ENCODE results near the gene C14orf132.
"Not testable (repeated sequence)": the region's sequence is repeated elsewhere in the genome, so short reads cannot be mapped to it uniquely, and the experiment has no call there.

The C14orf132 gene

DNA sequence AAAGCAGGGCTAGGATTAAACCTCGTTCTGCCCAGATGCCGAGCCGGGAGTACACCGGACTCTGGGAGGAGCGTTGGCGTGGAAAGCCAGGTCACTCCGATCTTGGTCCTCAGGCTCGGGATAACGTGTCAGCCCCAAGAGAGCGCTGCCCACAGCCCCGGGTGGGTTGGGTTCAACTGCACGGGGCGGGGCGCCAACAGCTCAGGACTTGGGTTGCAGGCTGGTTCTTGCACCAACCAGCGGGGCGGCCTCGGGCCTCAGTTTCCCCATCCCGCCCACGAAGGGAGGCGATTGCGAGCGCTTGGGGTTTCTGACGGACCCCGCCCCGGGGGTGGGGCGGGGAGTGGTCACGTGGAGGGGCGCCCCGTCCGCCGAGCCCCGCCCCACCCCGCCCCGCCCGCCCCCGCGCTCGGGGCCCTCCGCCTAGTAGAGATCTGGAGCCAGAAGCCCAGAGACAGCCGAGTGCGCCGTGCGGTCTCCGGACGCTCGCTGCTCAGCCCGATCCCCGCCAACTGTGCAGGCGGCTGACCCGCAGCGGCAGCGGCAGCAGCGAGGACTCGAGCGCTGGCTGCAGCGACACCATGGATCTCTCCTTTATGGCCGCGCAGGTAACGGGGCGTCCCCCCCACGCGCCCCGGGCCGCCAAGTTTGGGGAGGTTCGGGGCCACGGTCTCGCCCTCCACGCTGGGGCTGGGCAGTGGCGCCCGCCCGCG, at the start of gene C14orf132:
Gene C14orf132 (plus strand): TSS at position 443 of the 713 bp plus-strand sequence. CDS start 139 bp downstream, at position 582.
- in situ Hi-C loops (cut with MboI; ENCODE audit: low sequenced_read_pairs): no loop called here

DNA sequence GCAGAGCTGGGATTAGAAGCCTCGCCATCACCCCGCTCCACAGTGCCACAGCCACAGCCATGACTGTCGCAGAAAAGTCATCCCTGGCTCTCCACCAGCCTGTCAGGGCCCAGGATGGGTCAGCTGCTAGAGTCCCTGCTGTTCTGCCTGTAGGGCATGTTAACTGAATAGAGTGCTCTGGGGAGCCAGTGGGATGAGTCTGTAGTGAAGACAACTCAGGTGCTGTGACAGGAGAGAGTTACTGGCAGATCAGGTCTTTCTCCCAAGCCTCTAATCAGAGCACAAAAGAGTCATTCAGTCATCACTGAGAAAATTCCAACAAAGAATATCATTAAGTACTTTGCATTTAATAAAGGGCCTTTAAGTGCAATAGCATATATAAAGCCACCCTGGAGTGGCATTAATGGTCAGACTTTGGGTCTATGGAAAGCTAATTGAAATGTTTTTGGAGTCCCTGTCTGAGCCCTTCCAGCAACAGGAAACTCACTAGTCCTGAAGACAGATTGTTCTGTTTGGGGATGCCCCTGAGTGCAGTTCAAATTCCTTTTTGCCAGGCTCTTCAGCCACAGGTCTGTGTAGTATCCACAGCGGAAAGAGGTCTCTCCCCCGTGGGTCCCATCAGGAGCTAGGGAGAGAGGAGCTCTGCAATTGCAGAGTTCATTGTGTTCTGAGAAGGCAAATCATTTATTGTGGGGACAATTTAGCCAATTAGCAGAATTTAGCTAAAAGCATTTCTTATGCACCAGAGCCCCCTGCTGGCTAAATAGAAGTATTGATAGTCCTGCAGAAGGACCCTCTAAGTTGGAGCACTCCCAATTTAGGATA, 45.2 kb upstream of the C14orf132 start:
- in situ Hi-C loops (cut with MboI; ENCODE audit: low sequenced_read_pairs): loop anchor here (25.0 kb wide), 1 partner anchor 432 kb away; no protein-coding TSS in a partner anchor

DNA sequence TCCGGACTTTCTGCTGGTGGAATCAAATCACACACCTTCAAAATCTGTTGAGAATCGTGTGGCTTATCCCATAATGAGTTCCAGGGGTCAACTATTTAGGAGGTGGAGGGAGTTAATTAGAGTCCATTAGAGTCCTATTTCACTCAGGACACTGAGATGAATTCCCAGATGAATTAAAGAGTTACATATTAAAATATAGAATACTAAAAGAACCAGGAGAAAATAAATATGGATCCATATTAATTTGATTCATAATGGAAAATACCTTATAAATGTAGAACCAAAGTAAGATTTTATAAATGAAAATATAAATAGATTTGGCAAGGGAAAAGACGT, 44.6 kb upstream of the C14orf132 start:
- in situ Hi-C loops (cut with MboI; ENCODE audit: low sequenced_read_pairs): loop anchor here (25.0 kb wide), 1 partner anchor 432 kb away; no protein-coding TSS in a partner anchor

DNA sequence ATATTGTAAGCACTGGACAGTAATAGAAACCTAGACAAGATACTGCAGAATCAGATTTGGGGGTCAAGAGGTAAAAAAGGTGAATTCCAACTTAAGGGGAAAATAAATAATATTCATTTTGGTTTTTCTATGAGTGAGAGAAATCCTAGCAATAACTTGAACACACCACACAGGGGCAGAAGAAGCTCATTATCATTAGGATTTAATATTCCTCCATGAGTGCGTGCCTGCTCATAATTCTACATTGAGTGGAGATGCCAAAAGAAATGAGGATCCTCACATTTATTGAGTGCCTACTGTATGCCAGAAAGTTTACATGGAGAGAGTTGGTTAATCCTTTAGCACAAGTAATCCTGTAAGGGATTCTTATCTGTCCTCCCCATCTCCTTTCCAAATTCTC, 40.5 kb upstream of the C14orf132 start:
- in situ Hi-C loops (cut with MboI; ENCODE audit: low sequenced_read_pairs): loop anchor here (25.0 kb wide), 1 partner anchor 436 kb away; no protein-coding TSS in a partner anchor

DNA sequence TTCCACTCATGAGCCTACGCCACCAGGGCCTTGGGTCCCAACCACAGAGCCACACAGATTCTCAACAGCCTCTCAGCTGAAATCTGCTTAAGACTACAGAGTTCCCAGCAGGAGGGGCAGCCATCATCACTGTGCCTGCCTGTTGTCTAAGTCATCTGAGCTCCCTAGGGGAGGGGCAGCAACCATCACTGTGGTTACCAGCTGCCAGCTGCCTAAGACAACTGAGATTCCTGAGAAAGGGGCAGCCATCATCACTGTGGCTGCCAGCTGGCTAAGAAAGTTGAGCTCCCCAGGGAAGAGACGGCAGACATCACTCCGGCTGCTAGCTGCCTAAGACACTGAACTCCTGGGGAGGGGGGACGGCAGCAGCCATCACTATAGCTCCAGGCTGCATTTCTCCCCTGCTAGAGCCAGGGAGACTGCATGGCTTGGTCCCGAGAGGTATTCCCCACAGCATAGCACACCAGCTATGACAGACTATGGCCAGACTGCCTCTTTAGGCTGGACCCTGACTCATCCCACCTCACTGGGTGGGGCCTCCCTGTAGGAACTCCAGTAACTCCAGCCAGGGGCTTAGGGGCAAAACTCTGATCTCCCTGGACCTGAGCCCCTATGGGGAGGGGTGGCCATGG, 37.2 kb upstream of the C14orf132 start:
- in situ Hi-C loops (cut with MboI; ENCODE audit: low sequenced_read_pairs): no loop called here

DNA sequence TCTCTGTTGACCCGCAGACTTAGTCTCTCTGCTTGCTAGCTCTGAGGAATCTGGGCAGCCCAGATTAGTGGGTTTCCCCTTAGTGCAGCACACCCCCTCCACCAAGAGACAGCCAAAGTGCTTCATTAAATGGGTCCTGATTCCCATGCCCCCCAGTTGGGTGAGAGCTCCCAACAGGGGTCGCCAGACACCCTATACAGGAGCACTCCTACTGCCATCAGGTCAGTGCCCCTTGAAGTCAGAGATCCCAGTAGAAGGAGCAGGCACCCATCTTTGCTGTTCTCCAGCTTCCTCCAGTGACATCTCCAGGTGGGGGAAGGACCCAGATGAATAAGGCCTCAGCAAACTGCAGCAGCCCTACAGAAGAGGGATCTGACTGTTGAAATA, 36.7 kb upstream of the C14orf132 start:
- in situ Hi-C loops (cut with MboI; ENCODE audit: low sequenced_read_pairs): no loop called here

DNA sequence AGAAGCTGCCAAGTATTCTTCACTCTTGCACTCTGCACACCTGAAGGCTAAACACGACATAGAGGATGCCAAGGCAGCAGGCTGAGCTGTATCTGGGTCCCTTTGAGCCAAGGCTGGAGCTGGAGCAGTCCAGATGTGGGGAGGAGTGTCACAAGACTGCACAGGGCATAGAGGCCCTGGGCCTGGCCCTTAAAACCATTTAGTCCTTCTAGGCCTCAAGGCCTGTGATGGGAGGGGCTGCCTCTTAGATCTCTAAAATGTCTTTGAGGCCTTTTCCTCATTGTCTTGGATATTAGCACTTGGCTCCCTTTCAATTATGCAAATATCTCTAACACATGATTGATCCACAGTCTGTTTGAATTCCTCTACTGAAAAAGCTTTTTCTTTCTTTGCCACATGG, 28.0 kb upstream of the C14orf132 start:
- in situ Hi-C loops (cut with MboI; ENCODE audit: low sequenced_read_pairs): no loop called here

DNA sequence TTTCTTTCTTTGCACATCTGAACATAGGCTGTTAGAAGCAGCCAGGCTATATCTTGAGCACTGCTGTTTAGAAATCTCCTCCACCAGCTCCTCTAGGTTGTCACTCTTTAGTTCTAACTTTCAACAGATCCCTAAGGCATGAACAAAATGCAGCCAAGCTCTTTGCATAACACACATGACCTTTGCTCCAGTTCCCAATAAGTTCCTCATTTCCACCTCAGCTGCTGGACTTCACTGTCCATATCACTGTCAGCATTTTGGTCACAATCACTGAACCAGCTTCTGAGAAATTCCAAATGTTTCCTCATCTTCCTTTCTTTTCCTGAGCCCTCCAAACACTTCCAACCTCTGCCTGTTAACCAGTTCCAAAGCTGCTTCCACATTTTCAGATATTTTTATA, 27.6 kb upstream of the C14orf132 start:
- in situ Hi-C loops (cut with MboI; ENCODE audit: low sequenced_read_pairs): no loop called here

DNA sequence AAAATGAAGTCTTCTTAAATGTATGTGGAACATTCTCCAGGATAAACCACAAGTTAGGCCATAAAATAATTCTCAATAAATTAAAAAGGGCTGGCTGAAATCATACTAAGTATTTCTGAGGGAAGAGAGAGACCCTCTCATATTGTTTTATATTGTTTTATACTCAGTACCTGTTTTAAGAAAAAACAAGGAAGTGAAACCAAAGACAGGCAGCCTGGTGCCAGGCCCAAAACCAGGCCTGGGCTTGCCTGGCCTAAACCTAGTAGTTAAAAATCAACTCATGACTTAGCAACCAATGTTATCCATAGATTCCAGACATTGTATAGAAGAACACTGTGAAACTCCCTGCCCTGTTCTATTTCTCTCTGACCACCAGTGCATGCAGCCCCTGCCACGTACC, 26.4 kb upstream of the C14orf132 start:
- in situ Hi-C loops (cut with MboI; ENCODE audit: low sequenced_read_pairs): not testable (repeated sequence)

DNA sequence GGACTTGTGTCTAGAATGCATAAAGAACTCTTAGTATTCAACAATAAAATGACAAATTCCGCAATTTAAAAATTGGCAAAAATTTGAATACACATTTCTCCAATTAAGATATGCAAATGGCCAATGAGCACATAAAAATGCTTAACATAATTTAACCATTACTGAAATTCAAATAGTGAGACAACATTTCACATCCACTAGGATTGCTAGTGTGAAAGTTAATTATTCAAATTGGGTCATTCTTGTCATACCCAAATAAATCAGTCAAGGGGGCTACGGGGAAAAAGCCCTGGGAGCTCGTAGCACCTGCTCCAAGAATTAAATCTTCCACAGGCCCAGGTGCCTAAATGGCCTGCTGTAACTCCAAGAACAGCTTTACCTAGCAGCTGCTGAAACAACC, 25.0 kb upstream of the C14orf132 start:
- in situ Hi-C loops (cut with MboI; ENCODE audit: low sequenced_read_pairs): no loop called here

DNA sequence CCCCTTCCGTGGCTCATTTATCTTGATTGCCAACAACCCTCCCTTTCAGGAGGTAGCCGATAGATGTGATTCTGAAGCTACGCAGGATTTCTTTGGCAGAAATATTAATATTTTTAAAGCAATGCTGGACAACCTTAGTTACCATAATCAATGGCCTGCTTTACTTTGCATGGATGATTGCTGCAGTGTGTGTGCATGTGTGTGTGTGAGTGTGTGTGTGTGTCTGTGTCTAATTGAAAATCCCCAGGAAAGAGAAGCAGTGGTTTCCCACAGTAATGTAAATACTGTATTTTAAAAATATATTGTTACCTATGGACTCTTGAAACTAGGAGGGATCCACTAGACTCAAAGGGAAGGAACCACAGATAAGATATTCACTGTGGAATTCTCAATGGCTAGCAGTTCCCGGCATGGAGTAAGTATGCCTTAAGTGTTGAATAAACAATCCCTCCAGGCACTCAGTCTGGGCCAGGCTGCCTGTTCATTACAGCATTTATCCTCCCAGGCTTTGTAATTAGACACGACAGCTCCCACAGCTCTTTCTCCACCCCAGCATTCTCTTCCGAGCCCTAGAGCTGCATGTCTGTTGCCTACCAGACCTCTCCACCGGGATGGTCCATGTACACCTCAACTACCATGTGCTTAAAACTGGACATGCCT, 22.5 kb upstream of the C14orf132 start:
- in situ Hi-C loops (cut with MboI; ENCODE audit: low sequenced_read_pairs): no loop called here

DNA sequence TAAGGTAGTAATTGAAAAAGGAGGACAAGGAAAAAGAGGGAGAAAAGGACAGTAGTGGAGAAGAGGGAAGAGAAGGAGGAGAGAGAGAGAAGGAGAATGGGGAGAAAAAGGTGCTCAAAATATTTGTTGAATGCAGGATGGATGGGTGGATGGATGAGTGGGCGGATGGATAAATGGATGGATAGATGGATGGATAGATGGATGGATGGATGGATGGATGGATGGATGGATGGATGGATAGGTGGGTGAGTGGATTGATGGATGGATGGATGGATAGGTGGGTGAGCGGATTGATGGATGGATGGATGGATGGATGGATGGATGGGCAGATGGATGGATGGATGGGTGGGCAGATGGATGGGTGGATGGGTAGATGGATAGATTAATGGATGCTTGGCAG, 21.3 kb upstream of the C14orf132 start:
- in situ Hi-C loops (cut with MboI; ENCODE audit: low sequenced_read_pairs): no loop called here

DNA sequence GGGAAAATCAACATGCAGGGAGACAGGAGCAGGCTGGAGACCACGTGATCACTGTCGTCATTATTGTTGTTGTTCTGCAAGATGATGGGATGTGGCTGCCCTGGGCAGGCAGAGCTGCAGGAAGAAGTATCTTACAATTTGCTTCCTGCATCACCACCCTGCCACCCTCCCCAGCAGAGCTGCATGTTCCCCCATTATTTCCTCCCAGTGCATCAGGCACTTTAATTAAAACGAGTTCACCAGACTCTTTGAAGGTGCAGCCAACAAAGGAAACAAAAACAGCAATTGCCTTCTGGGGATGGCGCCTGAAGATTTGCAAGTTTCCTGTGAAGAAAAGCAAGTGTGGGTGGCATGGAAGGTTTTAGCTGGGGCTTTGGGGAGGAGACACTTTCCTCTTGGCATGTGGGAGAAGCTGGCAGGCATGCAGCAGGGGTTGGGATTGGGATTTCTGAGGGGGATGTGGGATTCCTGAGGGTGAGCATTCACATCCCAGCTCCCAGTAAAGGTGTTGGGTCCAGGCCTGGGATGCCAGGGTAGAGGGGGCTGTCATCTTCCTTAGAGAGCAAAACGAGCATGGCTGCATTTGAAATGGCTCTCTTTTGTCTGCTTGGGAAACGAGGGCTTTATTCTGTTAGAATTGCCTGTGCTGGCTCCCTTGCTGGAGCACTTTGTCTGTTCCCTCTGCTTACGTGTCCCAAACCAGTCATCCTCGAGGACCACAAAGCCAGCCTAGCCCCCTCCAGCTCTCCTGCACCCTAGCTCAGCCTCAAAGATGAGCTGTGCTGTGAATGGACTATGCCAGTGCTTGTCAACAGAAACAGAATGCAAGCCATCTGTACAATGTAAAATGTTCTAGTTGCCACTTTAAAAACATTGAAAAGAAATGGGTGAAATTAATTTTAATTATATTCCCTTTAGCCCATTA, 11.5 kb upstream of the C14orf132 start:
- in situ Hi-C loops (cut with MboI; ENCODE audit: low sequenced_read_pairs): no loop called here

DNA sequence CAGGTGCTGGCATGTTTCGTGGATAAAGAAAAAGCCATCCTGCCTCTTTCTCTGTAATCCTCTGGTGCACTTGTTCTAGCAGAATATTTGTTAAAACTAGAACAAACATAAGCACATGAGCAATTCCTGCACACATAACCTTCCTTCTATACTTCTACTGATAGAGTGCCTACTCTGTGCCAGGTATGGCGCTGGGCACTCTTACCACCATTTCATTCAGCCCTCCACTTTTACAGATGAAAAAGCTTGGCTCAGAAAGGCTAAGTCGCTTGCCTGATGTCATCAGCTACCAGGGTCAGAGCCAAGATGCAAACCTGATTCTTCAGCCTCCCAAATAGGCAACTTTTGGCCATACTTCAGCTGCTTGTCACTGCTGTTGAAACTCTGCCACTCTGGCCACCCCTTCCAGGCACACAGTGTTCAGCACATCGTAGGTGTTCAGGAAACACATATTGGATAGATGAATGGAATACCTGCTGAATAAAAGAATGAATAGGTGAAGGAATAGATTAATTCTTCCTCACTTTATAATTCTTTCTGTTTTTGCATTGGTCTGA, 10.0 kb upstream of the C14orf132 start:
- in situ Hi-C loops (cut with MboI; ENCODE audit: low sequenced_read_pairs): no loop called here

DNA sequence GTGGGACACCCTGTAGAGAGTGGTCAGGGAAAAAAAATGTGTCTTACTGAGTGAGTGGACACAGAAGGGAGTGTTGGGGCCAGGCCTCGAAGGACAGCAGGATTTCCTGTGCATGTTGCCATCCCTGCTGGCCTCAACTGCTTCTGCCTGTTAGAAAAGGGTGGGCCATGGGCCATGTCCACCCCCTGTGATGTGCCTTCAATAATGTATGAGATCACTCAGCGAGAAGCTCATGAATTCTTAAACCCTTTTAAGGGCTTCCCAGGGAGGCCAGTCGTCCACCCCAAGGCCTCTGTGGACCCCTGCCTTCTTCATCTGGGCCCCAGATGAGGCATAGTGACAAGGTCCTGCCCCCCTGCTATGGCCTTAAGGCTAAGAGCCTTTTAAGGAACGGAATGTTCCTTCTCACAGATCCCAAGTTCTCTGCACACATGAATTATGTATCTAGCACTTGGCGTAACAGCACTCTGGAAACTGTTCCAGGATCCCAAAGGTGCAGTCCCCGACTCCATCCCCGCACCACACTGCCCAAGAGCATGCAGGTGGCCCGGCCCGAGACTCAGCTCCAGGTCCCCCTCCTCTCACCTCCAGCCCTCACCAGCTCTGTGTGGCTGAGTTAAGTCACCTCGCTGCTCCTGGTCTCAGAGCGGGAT, 8.9 kb upstream of the C14orf132 start:
- in situ Hi-C loops (cut with MboI; ENCODE audit: low sequenced_read_pairs): no loop called here

DNA sequence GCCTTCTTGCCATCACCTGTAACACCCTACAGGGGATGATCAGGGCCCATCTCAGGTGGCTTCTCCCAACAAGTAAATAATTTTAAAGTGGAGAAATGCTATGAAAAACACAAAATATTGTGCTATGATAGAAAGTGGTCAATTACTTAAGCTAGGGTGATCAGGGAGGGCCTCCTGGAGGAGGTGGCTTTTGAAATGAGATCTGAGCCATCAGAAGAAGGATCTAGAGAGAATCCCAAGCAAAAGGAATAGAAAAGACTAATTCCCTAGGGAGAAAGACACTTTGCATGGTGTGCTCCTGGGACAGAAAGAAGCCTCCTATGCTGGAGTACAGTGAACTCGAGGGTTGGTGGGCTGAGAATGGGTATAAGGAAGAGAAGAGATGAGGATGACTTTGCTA, 7.5 kb upstream of the C14orf132 start:
- in situ Hi-C loops (cut with MboI; ENCODE audit: low sequenced_read_pairs): no loop called here

DNA sequence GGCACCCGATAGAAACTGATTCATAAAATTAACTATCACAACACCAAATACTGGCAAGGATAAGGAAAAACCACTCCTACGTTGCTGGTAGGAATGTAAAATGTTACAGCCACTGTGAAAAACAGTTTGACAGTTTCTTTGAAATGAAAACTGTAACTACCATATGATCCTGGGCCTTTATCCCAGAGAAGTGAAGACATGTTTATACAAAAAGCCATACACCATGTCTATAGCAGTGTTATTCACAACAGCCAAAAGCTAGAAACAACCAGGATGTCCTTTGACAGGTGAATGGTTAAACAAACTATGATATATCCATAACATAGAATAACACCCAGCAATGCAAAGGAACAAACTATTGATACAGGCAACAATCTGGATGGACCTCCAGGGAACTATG, 3.7 kb upstream of the C14orf132 start:
- in situ Hi-C loops (cut with MboI; ENCODE audit: low sequenced_read_pairs): no loop called here

DNA sequence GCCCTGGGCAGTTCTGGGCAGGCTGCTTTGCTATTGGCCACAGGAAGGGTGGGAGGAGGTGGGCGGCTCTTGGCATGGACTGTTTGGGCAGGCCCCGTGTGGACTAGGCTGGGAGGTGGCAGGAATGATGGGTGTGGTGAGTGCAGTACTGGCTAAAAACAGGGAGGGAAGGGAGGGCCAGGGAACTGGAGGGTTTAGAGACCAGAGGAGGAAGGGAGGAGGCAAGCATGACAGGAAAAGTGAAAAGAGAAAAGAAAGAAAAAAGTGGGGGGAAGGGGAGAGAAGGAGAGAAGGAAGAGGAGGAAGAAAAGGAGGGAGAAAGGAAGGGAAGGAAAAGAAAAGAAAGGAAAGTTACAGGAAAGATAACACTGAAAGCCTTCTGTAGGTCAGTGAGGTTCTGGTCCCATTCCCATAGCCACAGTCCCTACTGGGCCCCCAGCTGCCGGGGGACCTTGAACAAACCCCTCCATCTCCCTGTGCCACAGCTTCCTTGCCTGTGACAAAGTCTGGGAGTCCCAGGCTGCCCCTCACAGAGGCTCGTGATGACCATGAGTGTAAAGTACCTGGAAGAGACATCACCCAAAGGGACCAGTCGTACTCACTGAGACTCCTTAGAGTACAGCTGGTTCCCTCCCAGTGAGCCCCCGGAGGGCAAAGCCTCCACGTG, 1.1 kb upstream of the C14orf132 start:
- in situ Hi-C loops (cut with MboI; ENCODE audit: low sequenced_read_pairs): no loop called here

DNA sequence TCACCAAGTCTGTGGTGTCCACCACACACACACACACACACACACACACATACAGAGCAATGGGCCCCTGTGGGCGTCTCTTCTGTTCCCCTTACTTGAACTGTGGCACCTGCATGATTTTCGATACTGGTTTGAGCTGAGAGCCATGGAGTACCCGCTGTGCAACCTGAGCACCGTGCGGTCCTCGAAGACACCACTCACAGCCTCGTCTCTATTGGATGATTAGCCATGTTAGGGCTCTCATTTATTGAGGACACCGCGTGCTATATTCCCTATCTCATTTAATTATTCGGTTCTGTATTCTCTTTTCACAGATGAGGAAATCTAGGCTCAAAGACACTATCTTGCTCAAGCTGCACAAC, 623 bp upstream of the C14orf132 start:
- in situ Hi-C loops (cut with MboI; ENCODE audit: low sequenced_read_pairs): no loop called here

Measured in HL-60/S4 treated with retinoic acid at 250 ng/mL for 4 days and 3 days (cell line).